ENCODE results near the gene IL22RA2. TPM values are rescaled to one million over a fixed set of nuclear protein-coding genes. Genes with fewer than 3 reads are reported as not detected.
A peak's percentile ranks its signal among the peaks of the same experiment; 100 is the strongest.

Gene IL22RA2
- total RNA-seq: not detected in 2 replicates

GRCh38 chr6:137173501-137173900, at the start of gene IL22RA2:
Gene IL22RA2 (minus strand): TSS chr6:137173644. CDS start chr6:137161749, 11,895 bp downstream.
- no peak for DNase-seq (ENCODE audit: low read depth)
- TF ChIP-seq CTCF (conservative IDR thresholded peaks at IDR 0.05; ENCODE audit: low read depth, low read length): no peak
- no peak within 1 kb of the TSS for H3K4me3 ChIP-seq (ENCODE audit: low read depth, low read length)

GRCh38 chr6:137222381-137222780, 48.9 kb upstream of the IL22RA2 start:
- DNase-seq (ENCODE audit: low read depth): no peak
- no peak overlapping the region for H3K4me3 ChIP-seq (ENCODE audit: low read depth, low read length)
- TF ChIP-seq CTCF (conservative IDR thresholded peaks at IDR 0.05; ENCODE audit: low read depth, low read length): no peak

GRCh38 chr6:137219664-137220252, 46.3 kb upstream of the IL22RA2 start:
- TF ChIP-seq CTCF (conservative IDR thresholded peaks at IDR 0.05; ENCODE audit: low read depth, low read length): no peak
- peak overlapping the region; percentile 67 for H3K4me3 ChIP-seq (ENCODE audit: low read depth, low read length)
- no peak for DNase-seq (ENCODE audit: low read depth)

GRCh38 chr6:137218917-137219663, 45.6 kb upstream of the IL22RA2 start, which contains the start of gene IFNGR1:
Gene IFNGR1 (minus strand): TSS chr6:137219385. CDS start chr6:137219327, 58 bp downstream.
- DNase-seq (ENCODE audit: low read depth): no peak
- peak within 1 kb of the TSS; percentile 67 for H3K4me3 ChIP-seq (ENCODE audit: low read depth, low read length)
- TF ChIP-seq CTCF (conservative IDR thresholded peaks at IDR 0.05; ENCODE audit: low read depth, low read length): no peak

GRCh38 chr6:137218473-137218916, 45.1 kb upstream of the IL22RA2 start:
- H3K4me3 ChIP-seq (ENCODE audit: low read depth, low read length): peak overlapping the region; percentile 67
- no peak for TF ChIP-seq CTCF (conservative IDR thresholded peaks at IDR 0.05; ENCODE audit: low read depth, low read length)
- no peak for DNase-seq (ENCODE audit: low read depth)

- no peak for DNase-seq (ENCODE audit: low read depth)
- H3K4me3 ChIP-seq (ENCODE audit: low read depth, low read length): peak overlapping the region; percentile 67
Measured at GRCh38 chr6:137217801-137218472, 44.5 kb upstream of the IL22RA2 start.

More at GRCh38 chr6:137217801-137218472, 44.5 kb upstream of the IL22RA2 start:
- TF ChIP-seq CTCF (conservative IDR thresholded peaks at IDR 0.05; ENCODE audit: low read depth, low read length): no peak
